Panc1 (cell line): Measurements from ENCODE around the gene TRIM56. TPM values are rescaled to one million over a fixed set of nuclear protein-coding genes. Genes with fewer than 3 reads are reported as not detected.

Source experiments
- ATAC-seq: fragments of 200-7000 bp; cut with Tn5 transposase; 2 replicates; pipeline ENCODE4 v1.9.1; 2020; ENCODE audit warnings: mild to moderate bottlenecking, moderate library complexity
- BruUV-seq: library from RNA; stranded (reverse); fragments of 400-500 nt; replicated peaks from 2 replicates; lab custom pipeline; 2021; lab: Mats Ljungman, UMichigan
- CTCF ChIA-PET: fragments of 300-600 bp; sonication (Branson Sonifier 250); formaldehyde crosslinking; loops from one replicate; lab custom pipeline; 2022; ENCODE audit warnings: antibody characterized with exemption; lab: Charles Lee
- POLR2A ChIA-PET: fragments of 300-600 bp; sonication (Branson Sonifier 250); formaldehyde crosslinking; loops from one replicate; lab custom pipeline; 2022; ENCODE audit warnings: antibody characterized with exemption; lab: Charles Lee
- DNase-seq: peaks from one replicate; pipeline ENCODE4 v3.0.0-alpha.2; 2010; ENCODE audit warnings: low read depth, low spot score
- H3K27ac ChIP-seq: 2 replicates; pipeline ENCODE4 v1.5.1; 2011; ENCODE audit warnings: mild to moderate bottlenecking, low read length, inconsistent platforms
- H3K27me3 ChIP-seq: fragments of 200-500 bp; sonication (Bioruptor generic); 2 replicates; pipeline ENCODE4 v1.6.0; 2014; ENCODE audit warnings: low read length, inconsistent platforms; ENCODE audit not compliant: control insufficient read depth, insufficient read depth
- H3K36me3 ChIP-seq: fragments of 200-500 bp; sonication (Bioruptor generic); 2 replicates; pipeline ENCODE4 v1.5.1; 2014; ENCODE audit warnings: inconsistent platforms, mild to moderate bottlenecking, low read length, moderate library complexity; ENCODE audit not compliant: control insufficient read depth, insufficient read depth
- H3K4me1 ChIP-seq: 2 replicates; pipeline ENCODE4 v1.5.1; 2011; ENCODE audit warnings: inconsistent platforms, mild to moderate bottlenecking, low read length, moderate library complexity; ENCODE audit not compliant: control insufficient read depth, insufficient read depth
- H3K4me3 ChIP-seq, 2 experiments: 2 replicates each; pipeline ENCODE4 v1.5.1; 2011 to 2012; ENCODE audit warnings: low read depth in 2 of 2, low read length in 2 of 2, mild to moderate bottlenecking in 2 of 2, inconsistent platforms in 1 of 2, moderate library complexity in 1 of 2
- H3K9me3 ChIP-seq: fragments of 200-500 bp; sonication (Bioruptor generic); 2 replicates; pipeline ENCODE4 v1.5.1; 2014; ENCODE audit warnings: low read depth, mild to moderate bottlenecking, inconsistent platforms, low read length, moderate library complexity; ENCODE audit not compliant: control insufficient read depth, insufficient read depth
- POLR2AphosphoS5 ChIP-seq: IDR thresholded peaks from 2 replicates; pipeline ENCODE4 v1.6.1; 2012; ENCODE audit warnings: mild to moderate bottlenecking, low read depth, low read length, moderate library complexity
- REST ChIP-seq, 2 experiments: IDR thresholded peaks; 2 replicates each; pipeline ENCODE4 v1.6.1; 2011 to 2012; ENCODE audit warnings: low read depth in 2 of 2, control low read depth in 1 of 2, low read length in 1 of 2, mild to moderate bottlenecking in 1 of 2, moderate library complexity in 1 of 2; ENCODE audit not compliant: insufficient read depth in 1 of 2
- SIN3A ChIP-seq: IDR thresholded peaks from 2 replicates; pipeline ENCODE4 v1.6.1; 2012; ENCODE audit warnings: low read depth, mild to moderate bottlenecking, low read length, moderate library complexity, borderline replicate concordance; ENCODE audit not compliant: insufficient read depth
- TCF7L2 ChIP-seq: IDR thresholded peaks from 2 replicates; pipeline ENCODE4 v1.6.1; 2011; ENCODE audit warnings: mild to moderate bottlenecking, low read depth, low read length, inconsistent platforms
- in situ Hi-C: cut with HindIII; loops from 2 replicates; pipeline ENCODE4 v1.10.0; 2016; ENCODE audit warnings: low sequenced_read_pairs, low pct_unique_long_range_greater_than_20kb
- intact Hi-C: fragments of 100-400 bp; cut with micrococcal nuclease; formaldehyde crosslinking; loops from one replicate; pipeline ENCODE4 v1.10.0; 2022; ENCODE audit not compliant: unreplicated experiment
- total RNA-seq: library from RNA; stranded (reverse); gene quantifications from one replicate; pipeline ENCODE4 v1.2.1, GENCODE V29; 2021; ENCODE audit not compliant: unreplicated experiment
- TF ChIP-seq, protein P1 (sequence below): fragments of 450-650 bp; IDR thresholded peaks from 2 replicates; pipeline ENCODE4 v1.5.1; 2017; ENCODE audit warnings: mild to moderate bottlenecking

Gene TRIM56
- total RNA-seq, 1 experiment from 2014 or later = 37.4 TPM

GRCh38 chr7:101059620-101059942, 25.7 kb upstream of the TRIM56 start:
- intact Hi-C loops (loop anchor here (2.0 kb wide), 2 partner anchors 93 to 163 kb away; no protein-coding TSS in a partner anchor), in situ Hi-C loops (no loop called here)

GRCh38 chr7:101060992-101061391, 24.3 kb upstream of the TRIM56 start:
- in situ Hi-C loops = no loop called here
- BruUV-seq = no TSS peak
- POLR2A ChIA-PET = no interaction called here

More at GRCh38 chr7:101059620-101059942, 25.7 kb upstream of the TRIM56 start:
- no peak overlapping the region for H3K4me3 ChIP-seq
- no peaks in the 10 kb centered on the region for H3K36me3 ChIP-seq
- H3K27me3 ChIP-seq = peaks cover 17% of the 10 kb centered on the region
- POLR2A ChIA-PET = no interaction called here
- DNase-seq (no peak), ATAC-seq (peak; percentile 43)
- H3K9me3 ChIP-seq = no peaks in the 10 kb centered on the region
- H3K4me1 ChIP-seq = no peaks in the 10 kb centered on the region
- CTCF ChIA-PET = interaction anchor here (0.6 to 2.1 kb wide), 6 partner anchors 9 to 580 kb away, joined by 3 to 14 read pairs (median 6); partner anchors contain the start of gene TSC22D4
- BruUV-seq = no TSS peak
- H3K27ac ChIP-seq = no peak overlapping the region
- TF ChIP-seq, protein P1, sequence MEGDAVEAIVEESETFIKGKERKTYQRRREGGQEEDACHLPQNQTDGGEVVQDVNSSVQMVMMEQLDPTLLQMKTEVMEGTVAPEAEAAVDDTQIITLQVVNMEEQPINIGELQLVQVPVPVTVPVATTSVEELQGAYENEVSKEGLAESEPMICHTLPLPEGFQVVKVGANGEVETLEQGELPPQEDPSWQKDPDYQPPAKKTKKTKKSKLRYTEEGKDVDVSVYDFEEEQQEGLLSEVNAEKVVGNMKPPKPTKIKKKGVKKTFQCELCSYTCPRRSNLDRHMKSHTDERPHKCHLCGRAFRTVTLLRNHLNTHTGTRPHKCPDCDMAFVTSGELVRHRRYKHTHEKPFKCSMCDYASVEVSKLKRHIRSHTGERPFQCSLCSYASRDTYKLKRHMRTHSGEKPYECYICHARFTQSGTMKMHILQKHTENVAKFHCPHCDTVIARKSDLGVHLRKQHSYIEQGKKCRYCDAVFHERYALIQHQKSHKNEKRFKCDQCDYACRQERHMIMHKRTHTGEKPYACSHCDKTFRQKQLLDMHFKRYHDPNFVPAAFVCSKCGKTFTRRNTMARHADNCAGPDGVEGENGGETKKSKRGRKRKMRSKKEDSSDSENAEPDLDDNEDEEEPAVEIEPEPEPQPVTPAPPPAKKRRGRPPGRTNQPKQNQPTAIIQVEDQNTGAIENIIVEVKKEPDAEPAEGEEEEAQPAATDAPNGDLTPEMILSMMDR = no peak
- TF ChIP-seq TCF7L2 (no peak), REST (IDR thresholded peaks at IDR 0.05; ENCODE audit: insufficient read depth in 1 of 2, low read depth in 2 of 2, low read length in 1 of 2) (no peak), POLR2AphosphoS5 (no peak), SIN3A (no peak)

More at GRCh38 chr7:101060992-101061391, 24.3 kb upstream of the TRIM56 start:
- CTCF ChIA-PET = no interaction called here
- Histone ChIP-seq H3K9me3 (no peaks in the 10 kb centered on the region), H3K36me3 (no peaks in the 10 kb centered on the region), H3K4me1 (no peaks in the 10 kb centered on the region), H3K27me3 (peaks cover 10% of the 10 kb centered on the region), H3K4me3 (no peak overlapping the region), H3K27ac (no peak overlapping the region)
- no peak for DNase-seq
- intact Hi-C loops = no loop called here
- TF ChIP-seq, protein P1 = no peak
- TF ChIP-seq SIN3A (no peak), POLR2AphosphoS5 (no peak), REST (IDR thresholded peaks at IDR 0.05; ENCODE audit: insufficient read depth in 1 of 2, low read depth in 2 of 2, low read length in 1 of 2) (no peak), TCF7L2 (no peak)
- ATAC-seq = no peak
